HepG2 (cell line): ENCODE data around the gene TMED6. TPM values are rescaled to one million over a fixed set of nuclear protein-coding genes. Genes with fewer than 3 reads are reported as not detected.

Experiments
- AFF4 ChIP-seq: sonication (generic); formaldehyde crosslinking; IDR thresholded peaks from 2 replicates; pipeline ENCODE4 v1.4.0; 2020; ENCODE audit warnings: missing genetic modification reagents
- DBP ChIP-seq: sonication (generic); formaldehyde crosslinking; IDR thresholded peaks from 2 replicates; pipeline ENCODE4 v1.4.0; 2020; ENCODE audit warnings: missing genetic modification reagents; ENCODE audit errors: not compliant biosample characterization
- HNRNPH1 ChIP-seq: fragments of 200-400 bp; formaldehyde crosslinking; optimal IDR thresholded peaks from 2 replicates; pipeline ENCODE3; 2017; ENCODE audit warnings: mild to moderate bottlenecking, low read depth, low read length
- HNRNPK ChIP-seq: fragments of 200-400 bp; formaldehyde crosslinking; IDR thresholded peaks from 2 replicates; pipeline ENCODE4 v1.6.1; 2018; ENCODE audit warnings: low read length, low read depth, moderate library complexity, mild to moderate bottlenecking; ENCODE audit not compliant: poor library complexity, severe bottlenecking
- HOXD1 ChIP-seq: sonication (generic); formaldehyde crosslinking; IDR thresholded peaks from 2 replicates; pipeline ENCODE4 v1.5.0; 2020; ENCODE audit warnings: missing genetic modification reagents
- PTBP1 ChIP-seq: fragments of 200-400 bp; formaldehyde crosslinking; IDR thresholded peaks from 2 replicates; pipeline ENCODE4 v1.6.1; 2018; ENCODE audit warnings: low read length, low read depth; ENCODE audit not compliant: poor library complexity, severe bottlenecking
- REXO4 ChIP-seq: sonication (generic); formaldehyde crosslinking; IDR thresholded peaks from 2 replicates; pipeline ENCODE4 v1.8.0; 2022; ENCODE audit warnings: missing genetic modification reagents, mild to moderate bottlenecking, borderline replicate concordance
- SPEN ChIP-seq: sonication (generic); formaldehyde crosslinking; IDR thresholded peaks from 2 replicates; pipeline ENCODE4 v1.5.1; 2020; ENCODE audit warnings: low read depth, mild to moderate bottlenecking, missing genetic modification reagents
- TAF15 ChIP-seq: fragments of 200-400 bp; formaldehyde crosslinking; IDR thresholded peaks from one replicate; pipeline ENCODE4 v1.6.1; 2018; ENCODE audit warnings: mild to moderate bottlenecking, low read depth, low read length; ENCODE audit not compliant: poor library complexity, severe bottlenecking
- ZBTB38 ChIP-seq: sonication (generic); formaldehyde crosslinking; IDR thresholded peaks from 2 replicates; pipeline ENCODE4 v1.5.1; 2020; ENCODE audit warnings: mild to moderate bottlenecking, missing genetic modification reagents
- ZIK1 ChIP-seq: sonication (generic); formaldehyde crosslinking; IDR thresholded peaks from 2 replicates; pipeline ENCODE4 v1.5.0; 2020; ENCODE audit warnings: mild to moderate bottlenecking, low read depth, missing genetic modification reagents, borderline replicate concordance
- ZNF17 ChIP-seq: sonication (generic); formaldehyde crosslinking; IDR thresholded peaks from 2 replicates; pipeline ENCODE4 v1.5.0; 2020; ENCODE audit warnings: mild to moderate bottlenecking, missing genetic modification reagents
- ZNF230 ChIP-seq: sonication (generic); formaldehyde crosslinking; IDR thresholded peaks from 2 replicates; pipeline ENCODE4 v1.4.0; 2020; ENCODE audit warnings: mild to moderate bottlenecking, missing genetic modification reagents
- ZNF292 ChIP-seq: sonication (generic); formaldehyde crosslinking; IDR thresholded peaks from 2 replicates; pipeline ENCODE4 v1.8.1; 2022; ENCODE audit warnings: mild to moderate bottlenecking, low read depth, missing genetic modification reagents, borderline replicate concordance
- ZSCAN12 ChIP-seq: sonication (generic); formaldehyde crosslinking; IDR thresholded peaks from 2 replicates; pipeline ENCODE4 v1.9.0; 2021; ENCODE audit warnings: mild to moderate bottlenecking, missing genetic modification reagents
- ZSCAN21 ChIP-seq: sonication (generic); formaldehyde crosslinking; IDR thresholded peaks from 2 replicates; pipeline ENCODE4 v1.8.0; 2022; ENCODE audit warnings: mild to moderate bottlenecking, missing genetic modification reagents, moderate library complexity, borderline replicate concordance
- polyA plus RNA-seq, 8 experiments: library from polyadenylated mRNA; depleted of rRNA in 3 of 8; stranded (reverse) in 7 of 8; unstranded in 1 of 8; fragments of >200 nt; fragmentation: Illumina TruSeq in 4 of 8; extraction: Trizol in 4 of 8; gene quantifications; 2 replicates each; pipeline versions ENCODE4 v1.2.1 to v1.2.3, GENCODE V29; 2011 to 2016; ENCODE audit warnings: low read depth in 4 of 8, missing spikeins in 1 of 8, mixed read lengths in 1 of 8; ENCODE audit not compliant: insufficient read depth in 1 of 8
- total RNA-seq, 5 experiments: library from RNA; depleted of rRNA; stranded (reverse); fragments of >200 nt; fragmentation: Illumina TruSeq; extraction: Trizol; gene quantifications; 2 replicates each; pipeline ENCODE4 v1.2.3, GENCODE V29; 2016; ENCODE audit warnings: low read depth in 1 of 5
- TF ChIP-seq, protein P1 (sequence below): sonication (generic); formaldehyde crosslinking; IDR thresholded peaks from 2 replicates; pipeline ENCODE4 v1.4.0; 2020; ENCODE audit warnings: missing genetic modification reagents
- TF ChIP-seq, protein P2 (sequence below): sonication (generic); formaldehyde crosslinking; conservative IDR thresholded peaks from 2 replicates; pipeline ENCODE4 v1.8.0; 2022; ENCODE audit warnings: missing genetic modification reagents

Gene TMED6
- total and polyA plus RNA-seq, 2 of the 13 experiments (the other 11 are each of a cell fraction or from before 2014, with no cell fraction given): 9.8 to 14.4 TPM

- TF ChIP-seq, protein P1, sequence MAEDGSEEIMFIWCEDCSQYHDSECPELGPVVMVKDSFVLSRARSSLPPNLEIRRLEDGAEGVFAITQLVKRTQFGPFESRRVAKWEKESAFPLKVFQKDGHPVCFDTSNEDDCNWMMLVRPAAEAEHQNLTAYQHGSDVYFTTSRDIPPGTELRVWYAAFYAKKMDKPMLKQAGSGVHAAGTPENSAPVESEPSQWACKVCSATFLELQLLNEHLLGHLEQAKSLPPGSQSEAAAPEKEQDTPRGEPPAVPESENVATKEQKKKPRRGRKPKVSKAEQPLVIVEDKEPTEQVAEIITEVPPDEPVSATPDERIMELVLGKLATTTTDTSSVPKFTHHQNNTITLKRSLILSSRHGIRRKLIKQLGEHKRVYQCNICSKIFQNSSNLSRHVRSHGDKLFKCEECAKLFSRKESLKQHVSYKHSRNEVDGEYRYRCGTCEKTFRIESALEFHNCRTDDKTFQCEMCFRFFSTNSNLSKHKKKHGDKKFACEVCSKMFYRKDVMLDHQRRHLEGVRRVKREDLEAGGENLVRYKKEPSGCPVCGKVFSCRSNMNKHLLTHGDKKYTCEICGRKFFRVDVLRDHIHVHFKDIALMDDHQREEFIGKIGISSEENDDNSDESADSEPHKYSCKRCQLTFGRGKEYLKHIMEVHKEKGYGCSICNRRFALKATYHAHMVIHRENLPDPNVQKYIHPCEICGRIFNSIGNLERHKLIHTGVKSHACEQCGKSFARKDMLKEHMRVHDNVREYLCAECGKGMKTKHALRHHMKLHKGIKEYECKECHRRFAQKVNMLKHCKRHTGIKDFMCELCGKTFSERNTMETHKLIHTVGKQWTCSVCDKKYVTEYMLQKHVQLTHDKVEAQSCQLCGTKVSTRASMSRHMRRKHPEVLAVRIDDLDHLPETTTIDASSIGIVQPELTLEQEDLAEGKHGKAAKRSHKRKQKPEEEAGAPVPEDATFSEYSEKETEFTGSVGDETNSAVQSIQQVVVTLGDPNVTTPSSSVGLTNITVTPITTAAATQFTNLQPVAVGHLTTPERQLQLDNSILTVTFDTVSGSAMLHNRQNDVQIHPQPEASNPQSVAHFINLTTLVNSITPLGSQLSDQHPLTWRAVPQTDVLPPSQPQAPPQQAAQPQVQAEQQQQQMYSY (CRISPR knock-in tag): no peak
- TF ChIP-seq DBP (CRISPR knock-in tag) (no peak), ZNF230 (CRISPR knock-in tag) (no peak), ZBTB38 (CRISPR knock-in tag) (peak; percentile 69), ZNF17 (no peak), ZSCAN12 (CRISPR knock-in tag) (peak; percentile 70; the same call in 1 of the 2 replicates), HOXD1 (no peak), ZSCAN21 (no peak), SPEN (CRISPR knock-in tag) (peak; percentile 92; the same call in 1 of the 2 replicates), PTBP1 (no peak), AFF4 (CRISPR knock-in tag) (0 out of 2 replicates have a peak, but pooled peaks have one; percentile 24), ZNF292 (peak; percentile 90; the same call in 1 of the 2 replicates), TAF15 (no peak), HNRNPH1 (no peak), REXO4 (CRISPR knock-in tag) (no peak), HNRNPK (no peak), ZIK1 (CRISPR knock-in tag) (no peak)
- TF ChIP-seq, protein P2, sequence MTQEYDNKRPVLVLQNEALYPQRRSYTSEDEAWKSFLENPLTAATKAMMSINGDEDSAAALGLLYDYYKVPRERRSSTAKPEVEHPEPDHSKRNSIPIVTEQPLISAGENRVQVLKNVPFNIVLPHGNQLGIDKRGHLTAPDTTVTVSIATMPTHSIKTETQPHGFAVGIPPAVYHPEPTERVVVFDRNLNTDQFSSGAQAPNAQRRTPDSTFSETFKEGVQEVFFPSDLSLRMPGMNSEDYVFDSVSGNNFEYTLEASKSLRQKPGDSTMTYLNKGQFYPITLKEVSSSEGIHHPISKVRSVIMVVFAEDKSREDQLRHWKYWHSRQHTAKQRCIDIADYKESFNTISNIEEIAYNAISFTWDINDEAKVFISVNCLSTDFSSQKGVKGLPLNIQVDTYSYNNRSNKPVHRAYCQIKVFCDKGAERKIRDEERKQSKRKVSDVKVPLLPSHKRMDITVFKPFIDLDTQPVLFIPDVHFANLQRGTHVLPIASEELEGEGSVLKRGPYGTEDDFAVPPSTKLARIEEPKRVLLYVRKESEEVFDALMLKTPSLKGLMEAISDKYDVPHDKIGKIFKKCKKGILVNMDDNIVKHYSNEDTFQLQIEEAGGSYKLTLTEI (CRISPR knock-in tag): no peak
Measured at GRCh38 chr16:69326172-69326873, 25.3 kb downstream of the TMED6 start (continued).
